Panc1 (cell line): Measurements from ENCODE around the gene HSF5. TPM values are rescaled to one million over a fixed set of nuclear protein-coding genes. Genes with fewer than 3 reads are reported as not detected.

Experiments
- ATAC-seq: fragments of 200-7000 bp; cut with Tn5 transposase; 2 replicates; pipeline ENCODE4 v1.9.1; 2020; ENCODE audit warnings: mild to moderate bottlenecking, moderate library complexity
- BruUV-seq: library from RNA; stranded (reverse); fragments of 400-500 nt; replicated peaks from 2 replicates; lab custom pipeline; 2021; lab: Mats Ljungman, UMichigan
- CTCF ChIA-PET: fragments of 300-600 bp; sonication (Branson Sonifier 250); formaldehyde crosslinking; loops from one replicate; lab custom pipeline; 2022; ENCODE audit warnings: antibody characterized with exemption; lab: Charles Lee
- POLR2A ChIA-PET: fragments of 300-600 bp; sonication (Branson Sonifier 250); formaldehyde crosslinking; loops from one replicate; lab custom pipeline; 2022; ENCODE audit warnings: antibody characterized with exemption; lab: Charles Lee
- DNase-seq: peaks from one replicate; pipeline ENCODE4 v3.0.0-alpha.2; 2010; ENCODE audit warnings: low read depth, low spot score
- H3K27ac ChIP-seq: 2 replicates; pipeline ENCODE4 v1.5.1; 2011; ENCODE audit warnings: mild to moderate bottlenecking, low read length, inconsistent platforms
- H3K27me3 ChIP-seq: fragments of 200-500 bp; sonication (Bioruptor generic); 2 replicates; pipeline ENCODE4 v1.6.0; 2014; ENCODE audit warnings: low read length, inconsistent platforms; ENCODE audit not compliant: control insufficient read depth, insufficient read depth
- H3K36me3 ChIP-seq: fragments of 200-500 bp; sonication (Bioruptor generic); 2 replicates; pipeline ENCODE4 v1.5.1; 2014; ENCODE audit warnings: inconsistent platforms, mild to moderate bottlenecking, low read length, moderate library complexity; ENCODE audit not compliant: control insufficient read depth, insufficient read depth
- H3K4me1 ChIP-seq: 2 replicates; pipeline ENCODE4 v1.5.1; 2011; ENCODE audit warnings: inconsistent platforms, mild to moderate bottlenecking, low read length, moderate library complexity; ENCODE audit not compliant: control insufficient read depth, insufficient read depth
- H3K4me3 ChIP-seq, 2 experiments: 2 replicates each; pipeline ENCODE4 v1.5.1; 2011 to 2012; ENCODE audit warnings: low read depth in 2 of 2, low read length in 2 of 2, mild to moderate bottlenecking in 2 of 2, inconsistent platforms in 1 of 2, moderate library complexity in 1 of 2
- H3K9me3 ChIP-seq: fragments of 200-500 bp; sonication (Bioruptor generic); 2 replicates; pipeline ENCODE4 v1.5.1; 2014; ENCODE audit warnings: low read depth, mild to moderate bottlenecking, inconsistent platforms, low read length, moderate library complexity; ENCODE audit not compliant: control insufficient read depth, insufficient read depth
- CTCF ChIP-seq: fragments of 450-650 bp; IDR thresholded peaks from 2 replicates; pipeline ENCODE4 v1.5.1; 2017; ENCODE audit warnings: mild to moderate bottlenecking
- POLR2AphosphoS5 ChIP-seq: IDR thresholded peaks from 2 replicates; pipeline ENCODE4 v1.6.1; 2012; ENCODE audit warnings: mild to moderate bottlenecking, low read depth, low read length, moderate library complexity
- REST ChIP-seq, 2 experiments: IDR thresholded peaks; 2 replicates each; pipeline ENCODE4 v1.6.1; 2011 to 2012; ENCODE audit warnings: low read depth in 2 of 2, control low read depth in 1 of 2, low read length in 1 of 2, mild to moderate bottlenecking in 1 of 2, moderate library complexity in 1 of 2; ENCODE audit not compliant: insufficient read depth in 1 of 2
- SIN3A ChIP-seq: IDR thresholded peaks from 2 replicates; pipeline ENCODE4 v1.6.1; 2012; ENCODE audit warnings: low read depth, mild to moderate bottlenecking, low read length, moderate library complexity, borderline replicate concordance; ENCODE audit not compliant: insufficient read depth
- TCF7L2 ChIP-seq: IDR thresholded peaks from 2 replicates; pipeline ENCODE4 v1.6.1; 2011; ENCODE audit warnings: mild to moderate bottlenecking, low read depth, low read length, inconsistent platforms
- in situ Hi-C: cut with HindIII; loops from 2 replicates; pipeline ENCODE4 v1.10.0; 2016; ENCODE audit warnings: low sequenced_read_pairs, low pct_unique_long_range_greater_than_20kb
- intact Hi-C: fragments of 100-400 bp; cut with micrococcal nuclease; formaldehyde crosslinking; loops from one replicate; pipeline ENCODE4 v1.10.0; 2022; ENCODE audit not compliant: unreplicated experiment
- total RNA-seq: library from RNA; stranded (reverse); gene quantifications from one replicate; pipeline ENCODE4 v1.2.1, GENCODE V29; 2021; ENCODE audit not compliant: unreplicated experiment

The HSF5 gene
- total RNA-seq, 1 experiment from 2014 or later = not detected

- Histone ChIP-seq H3K27me3 (no peaks in the 10 kb centered on the region), H3K9me3 (no peaks in the 10 kb centered on the region), H3K27ac (no peak overlapping the region), H3K4me1 (peaks cover 3% of the 10 kb centered on the region; the same call in 1 of the 2 replicates), H3K4me3 (peak overlapping the region; percentile 27 to 36), H3K36me3 (no peaks in the 10 kb centered on the region)
- intact Hi-C loops = no loop called here
- DNase-seq = no peak
- in situ Hi-C loops = no loop called here
- TF ChIP-seq POLR2AphosphoS5 = no peak
- TF ChIP-seq SIN3A = no peak
- TF ChIP-seq TCF7L2 = no peak
- no peak for TF ChIP-seq CTCF
- no TSS peak for BruUV-seq
- POLR2A ChIA-PET = no interaction called here
- CTCF ChIA-PET = interaction anchor here (0.6 kb wide), 1 partner anchor 107 kb away, joined by 5 read pairs; no protein-coding TSS in a partner anchor
- ATAC-seq = peak; percentile 91
Measured at GRCh38 chr17:58531661-58532554, 43.7 kb upstream of the HSF5 start.

- no peak overlapping the region for H3K27ac ChIP-seq
- H3K9me3 ChIP-seq = no peaks in the 10 kb centered on the region
- no peak for TF ChIP-seq POLR2AphosphoS5
- TF ChIP-seq SIN3A = no peak
- TF ChIP-seq TCF7L2 = no peak
- TF ChIP-seq REST (IDR thresholded peaks at IDR 0.05; ENCODE audit: insufficient read depth in 1 of 2, low read depth in 2 of 2, low read length in 1 of 2) = no peak
- no peak for TF ChIP-seq CTCF
- H3K4me3 ChIP-seq = no peak overlapping the region; a peak in 1 of 4 replicates
- intact Hi-C loops = no loop called here
- in situ Hi-C loops = no loop called here
- no peaks in the 10 kb centered on the region for H3K27me3 ChIP-seq
- POLR2A ChIA-PET = no interaction called here
- CTCF ChIA-PET = no interaction called here
- no peak for ATAC-seq
- peaks cover 3% of the 10 kb centered on the region; the same call in 1 of the 2 replicates for H3K4me1 ChIP-seq
- no TSS peak for BruUV-seq
- H3K36me3 ChIP-seq = no peaks in the 10 kb centered on the region
- DNase-seq = no peak
Measured at GRCh38 chr17:58531122-58531521, 42.9 kb upstream of the HSF5 start.
